GM18520 (cell line): ENCODE measurements around the gene SS18L1.
"Not testable (repeated sequence)": the region's sequence is repeated elsewhere in the genome, so short reads cannot be mapped to it uniquely, and the experiment has no call there.

ENCODE experiments used
- ATAC-seq: cut with Tn5 transposase; IDR thresholded peaks from one replicate; pipeline ENCODE4 v1.9.1; 2021; ENCODE audit not compliant: unreplicated experiment

The SS18L1 gene

GRCh38 chr20:62136283-62137091, 7.1 kb upstream of the SS18L1 start:
- ATAC-seq: no peak

- ATAC-seq: no peak
Measured at GRCh38 chr20:62137092-62137384, 6.5 kb upstream of the SS18L1 start.

- ATAC-seq: no peak
Measured at GRCh38 chr20:62137478-62138203, 5.9 kb upstream of the SS18L1 start.

GRCh38 chr20:62138204-62138543, 5.4 kb upstream of the SS18L1 start:
- no peak for ATAC-seq

GRCh38 chr20:62138912-62139311, 4.7 kb upstream of the SS18L1 start:
- ATAC-seq: no peak

- no peak for ATAC-seq
Measured at GRCh38 chr20:62139636-62140035, 3.9 kb upstream of the SS18L1 start.

GRCh38 chr20:62141043-62141396, 2.5 kb upstream of the SS18L1 start:
- no peak for ATAC-seq

GRCh38 chr20:62141397-62142251, 1.9 kb upstream of the SS18L1 start:
- no peak for ATAC-seq

GRCh38 chr20:62142252-62143080, 1.1 kb upstream of the SS18L1 start:
- peak; percentile 8 for ATAC-seq

GRCh38 chr20:62143957-62144825, 622 bp downstream of the SS18L1 start:
- ATAC-seq: no peak

GRCh38 chr20:62145688-62146018, 2.1 kb downstream of the SS18L1 start:
- no peak for ATAC-seq

GRCh38 chr20:62146019-62146755, 2.6 kb downstream of the SS18L1 start:
- ATAC-seq: no peak

GRCh38 chr20:62147125-62147524, 3.6 kb downstream of the SS18L1 start:
- no peak for ATAC-seq

GRCh38 chr20:62147528-62147927, 4.0 kb downstream of the SS18L1 start:
- ATAC-seq: no peak

- not testable (repeated sequence) for ATAC-seq
Measured at GRCh38 chr20:62148383-62148782, 4.8 kb downstream of the SS18L1 start.

GRCh38 chr20:62148908-62149314, 5.3 kb downstream of the SS18L1 start:
- no peak for ATAC-seq

- ATAC-seq: no peak
Measured at GRCh38 chr20:62149532-62150309, 6.2 kb downstream of the SS18L1 start.

GRCh38 chr20:62150310-62150575, 6.7 kb downstream of the SS18L1 start:
- ATAC-seq: no peak

GRCh38 chr20:62151225-62151624, 7.7 kb downstream of the SS18L1 start:
- no peak for ATAC-seq
